Right cardiac atrium (tissue), 5 donors: ENCODE data around the gene CCSER1. TPM values are rescaled to one million over a fixed set of nuclear protein-coding genes. Genes with fewer than 3 reads are reported as not detected.

Experiments
- ATAC-seq, 2 donors: fragments of 200-7000 bp; cut with Tn5 transposase; one replicate each; pipeline versions ENCODE4 v1.8.0 to v1.9.1; 2020; ENCODE audit warnings: moderate library complexity in 2 of 2, mild to moderate bottlenecking in 1 of 2
- DNase-seq, 3 donors: peaks; one replicate each; pipeline ENCODE4 v3.0.0-alpha.2; 2020
- H3K27ac ChIP-seq: one replicate; pipeline ENCODE4 v1.5.1; 2013; ENCODE audit warnings: mild to moderate bottlenecking, low read length, control low read depth, moderate library complexity
- H3K27me3 ChIP-seq: one replicate; pipeline ENCODE4 v1.6.1; 2013; ENCODE audit not compliant: control insufficient read depth, insufficient read depth
- H3K4me1 ChIP-seq: one replicate; pipeline ENCODE4 v1.6.1; 2013; ENCODE audit warnings: low read length; ENCODE audit not compliant: control insufficient read depth, insufficient read depth
- H3K4me3 ChIP-seq: one replicate; pipeline ENCODE4 v1.5.1; 2013; ENCODE audit warnings: low read length, control low read depth
- H3K9me3 ChIP-seq: one replicate; pipeline ENCODE4 v1.6.1; 2013; ENCODE audit warnings: low read length; ENCODE audit not compliant: control insufficient read depth
- WGBS: extraction: QIAGEN DNeasy Blood & Tissue Kit; methylation state at CpG from one replicate; pipeline ENCODE4 v1.1.7; 2013; 5-methylcytosine and 5-hydroxymethylcytosine counted together
- intact Hi-C, 4 donors: fragments of 100-400 bp; cut with DNase I; formaldehyde crosslinking; loops; one replicate each; pipeline versions ENCODE4 v1.11.0 to v1.14.0; 2022 to 2023
- polyA plus RNA-seq: library from polyadenylated mRNA; stranded (reverse); fragments of 200-250 nt; gene quantifications from one replicate; pipeline ENCODE4 v1.2.3, GENCODE V29; 2013
- total RNA-seq, 4 donors: library from RNA; stranded (reverse); fragmentation: NEBNext Ultra II Directional; extraction: Animal tissue kit (Norgen Biotek cat#: 25700); gene quantifications; one replicate each; pipeline ENCODE4 v1.2.1, GENCODE V29; 2021
- donor health status: healthy with polysubstance abuse.
- donor health status: DM: no; HTN: yes; CAD: no.
- donor health status: DM: no; HTN: no; CAD: no.
- donor health status: DM: no; HTN: yes; CAD: no; lungs with severe emphysema.
- donor health status: DM: yes; HTN: yes; CAD: no.

The CCSER1 gene
- total and polyA plus RNA-seq, 5 donors = 2.7 to 12.9 (median 10.4) TPM

DNA sequence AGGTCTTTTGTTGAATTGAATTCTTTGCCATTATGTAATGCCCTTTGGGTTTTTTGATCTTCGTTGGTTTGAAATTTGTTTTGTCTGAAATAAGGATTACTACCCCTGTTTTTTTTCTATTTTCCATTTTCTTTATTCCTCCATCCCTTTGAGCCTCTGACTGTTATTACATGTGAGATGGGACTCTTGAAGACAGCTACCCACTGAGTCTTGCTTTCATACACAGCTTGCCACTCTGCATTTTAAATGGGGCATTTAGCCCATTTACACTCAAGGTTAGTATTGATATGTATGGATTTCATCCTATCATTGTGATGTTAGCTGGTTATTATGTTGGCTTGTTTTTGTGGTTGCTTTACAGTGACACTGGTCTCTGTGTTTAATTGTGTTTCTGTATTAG, 1440.4 kb downstream of the CCSER1 start:
- no peak overlapping the region for H3K27ac ChIP-seq
- H3K4me1 ChIP-seq = no peaks in the 10 kb centered on the region
- H3K9me3 ChIP-seq = no peaks in the 10 kb centered on the region
- intact Hi-C loops = no loop called here
- no peak overlapping the region for H3K4me3 ChIP-seq
- WGBS = 44% methylated on average over 1 of the region's 1 CpG
- no peak for ATAC-seq
- H3K27me3 ChIP-seq = no peaks in the 10 kb centered on the region
- no peak for DNase-seq

DNA sequence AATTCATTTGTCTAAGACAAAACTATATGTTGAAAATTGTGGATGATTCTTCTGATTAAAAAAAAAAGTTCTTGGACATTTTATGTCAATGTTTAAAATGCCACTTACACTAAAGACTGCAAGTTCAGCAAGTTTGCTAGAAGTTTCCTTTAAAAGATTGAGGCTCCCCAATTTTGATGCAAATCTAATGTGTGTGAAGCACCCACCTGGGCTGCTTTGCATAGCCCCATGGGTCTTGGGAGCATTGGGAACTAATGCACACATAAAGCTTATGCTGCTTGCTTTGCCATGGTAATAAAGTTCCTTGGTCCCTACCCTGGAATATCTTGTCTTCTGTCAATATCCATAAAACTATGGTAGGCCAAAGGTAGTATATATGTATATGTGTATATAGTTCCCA, 1450.7 kb downstream of the CCSER1 start:
- no peak for ATAC-seq
- Histone ChIP-seq H3K27ac (no peak overlapping the region), H3K27me3 (no peaks in the 10 kb centered on the region), H3K9me3 (no peaks in the 10 kb centered on the region), H3K4me1 (no peaks in the 10 kb centered on the region), H3K4me3 (no peak overlapping the region)
- intact Hi-C loops = no loop called here
- DNase-seq = no peak

DNA sequence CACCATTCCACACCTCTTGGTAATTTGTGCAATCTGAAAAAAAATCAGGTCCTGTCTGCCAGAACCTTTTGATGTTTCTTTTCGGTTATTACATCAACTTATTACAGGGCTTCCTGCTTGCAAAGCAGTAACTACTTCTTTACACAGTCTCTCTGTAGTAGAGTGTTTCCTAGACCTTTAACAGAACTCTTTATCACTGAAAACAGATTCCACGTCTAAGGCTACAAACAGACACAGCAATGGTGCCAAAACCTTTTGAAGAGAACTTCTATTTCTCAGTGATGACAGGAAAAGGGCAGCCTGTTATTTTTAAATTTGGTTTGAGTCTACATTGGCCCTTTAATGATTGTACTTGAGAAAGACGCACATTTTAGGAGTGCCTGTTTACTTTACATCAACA, 1463.1 kb downstream of the CCSER1 start:
- no peaks in the 10 kb centered on the region for H3K27me3 ChIP-seq
- ATAC-seq = no peak
- no peak overlapping the region for H3K27ac ChIP-seq
- no peak for DNase-seq
- intact Hi-C loops = no loop called here
- H3K9me3 ChIP-seq = no peaks in the 10 kb centered on the region
- 16% methylated on average over 3 of the region's 3 CpGs for WGBS
- no peaks in the 10 kb centered on the region for H3K4me1 ChIP-seq
- no peak overlapping the region for H3K4me3 ChIP-seq

DNA sequence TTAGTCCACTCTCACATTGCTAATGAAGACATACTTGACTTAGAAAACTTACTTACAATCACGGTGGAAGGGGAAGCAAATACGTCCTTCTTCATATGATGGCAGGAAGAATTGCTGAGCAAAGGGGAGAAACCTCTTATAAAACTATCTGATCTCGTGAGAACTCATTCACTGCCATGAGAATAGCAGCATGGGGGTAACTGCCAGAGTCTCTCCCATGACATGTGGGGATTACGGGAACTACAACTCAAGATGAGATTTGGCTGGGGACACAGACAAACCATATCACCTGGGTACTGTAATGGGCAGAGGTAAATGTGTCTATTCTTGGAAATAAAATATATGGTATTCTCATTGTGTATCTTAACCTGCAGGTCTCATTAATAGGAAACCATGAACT, 1464.9 kb downstream of the CCSER1 start:
- ATAC-seq (no peak), DNase-seq (no peak)
- 82% methylated on average over 4 of the region's 4 CpGs for WGBS
- Histone ChIP-seq H3K9me3 (no peaks in the 10 kb centered on the region), H3K27ac (no peak overlapping the region), H3K27me3 (no peaks in the 10 kb centered on the region), H3K4me1 (no peaks in the 10 kb centered on the region), H3K4me3 (no peak overlapping the region)
- intact Hi-C loops = no loop called here

DNA sequence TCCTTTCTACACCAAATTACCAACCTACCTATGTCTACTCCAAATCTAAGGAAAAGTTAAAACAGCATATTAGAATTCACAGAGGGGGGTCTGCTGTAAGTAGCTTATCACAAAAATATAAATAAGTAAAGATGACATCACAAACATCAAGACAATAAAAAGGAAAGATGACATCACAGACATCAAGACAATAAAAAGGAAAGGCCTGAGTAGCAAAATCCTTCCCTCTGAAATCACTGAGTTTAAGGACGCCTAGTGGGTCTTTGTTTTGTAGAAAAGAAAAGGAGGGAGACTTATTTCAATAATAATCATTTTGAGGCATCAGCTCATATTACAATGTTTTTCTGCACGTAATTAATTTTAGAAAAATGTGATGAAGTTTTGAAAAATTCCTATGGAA, 1469.5 kb downstream of the CCSER1 start:
- Histone ChIP-seq H3K4me3 (no peak overlapping the region), H3K9me3 (no peaks in the 10 kb centered on the region), H3K27ac (no peak overlapping the region), H3K4me1 (no peaks in the 10 kb centered on the region), H3K27me3 (no peaks in the 10 kb centered on the region)
- intact Hi-C loops = no loop called here
- 32% methylated on average over 2 of the region's 2 CpGs for WGBS
- ATAC-seq (no peak), DNase-seq (no peak)

DNA sequence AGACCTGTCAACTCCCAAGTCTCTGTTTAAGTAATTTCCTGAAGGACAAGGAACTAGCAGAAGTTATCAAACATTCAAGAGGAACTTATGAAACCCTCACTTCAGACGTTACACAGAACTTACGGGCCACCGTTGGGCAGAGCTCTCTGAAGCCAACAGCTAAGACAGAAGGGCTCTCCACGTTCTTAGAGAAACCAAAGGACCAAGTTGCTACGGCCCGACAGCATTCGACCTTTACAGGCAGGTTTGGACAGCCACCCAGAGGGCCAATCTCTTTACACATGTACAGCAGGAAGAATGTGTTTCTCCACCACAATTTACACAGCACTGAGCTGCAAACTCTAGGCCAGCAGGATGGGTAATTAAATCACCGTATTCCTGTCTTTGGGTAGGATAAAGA, 1471.5 kb downstream of the CCSER1 start:
- ATAC-seq = no peak
- Histone ChIP-seq H3K9me3 (no peaks in the 10 kb centered on the region), H3K27me3 (no peaks in the 10 kb centered on the region), H3K4me3 (no peak overlapping the region), H3K27ac (no peak overlapping the region), H3K4me1 (no peaks in the 10 kb centered on the region)
- peak in 1 of 3 donors; percentile 16 for DNase-seq
- 83% methylated on average over 8 of the region's 8 CpGs for WGBS
- intact Hi-C loops = no loop called here

DNA sequence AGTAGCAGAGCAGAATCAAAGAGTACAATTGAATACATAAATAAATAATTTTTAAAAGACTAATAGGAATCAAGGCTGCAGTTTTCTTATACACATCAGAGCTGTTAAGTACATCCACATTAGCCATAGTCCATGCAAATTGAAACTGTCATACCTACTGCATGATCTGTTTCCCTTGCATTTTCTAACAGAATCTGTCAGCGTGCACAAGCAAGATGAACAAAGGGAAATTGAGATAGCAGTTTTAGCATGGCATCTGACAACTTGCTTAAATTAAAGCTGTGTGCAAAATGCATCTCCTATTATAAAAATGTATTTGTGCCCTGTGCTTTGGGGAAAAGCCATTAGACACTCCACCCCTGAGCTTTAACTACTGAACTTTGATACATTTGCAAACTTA, 1473.1 kb downstream of the CCSER1 start:
- Histone ChIP-seq H3K27ac (no peak overlapping the region), H3K4me3 (no peak overlapping the region), H3K27me3 (no peaks in the 10 kb centered on the region), H3K4me1 (no peaks in the 10 kb centered on the region), H3K9me3 (no peaks in the 10 kb centered on the region)
- ATAC-seq = no peak
- no peak for DNase-seq
- 73% methylated on average over 1 of the region's 1 CpG for WGBS
- intact Hi-C loops = no loop called here

DNA sequence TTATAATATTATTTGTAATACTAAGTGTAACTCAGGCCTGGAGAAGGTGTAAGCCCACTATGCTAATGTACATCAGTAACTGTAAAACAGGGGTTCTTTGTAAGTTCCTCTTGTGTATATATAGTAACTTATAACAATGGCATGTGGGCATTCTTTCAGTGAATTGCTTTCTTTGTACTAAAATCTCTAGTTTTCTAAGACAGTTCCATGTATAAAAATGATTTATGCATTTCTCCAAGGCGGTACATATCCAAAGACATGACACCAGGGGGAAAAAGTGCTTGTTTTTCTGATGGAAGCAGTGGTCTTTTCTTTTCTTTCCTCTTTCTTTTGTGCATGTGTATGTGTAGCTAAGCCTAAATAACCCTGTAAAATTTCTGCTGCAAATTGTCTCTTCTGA, 1474.2 kb downstream of the CCSER1 start:
- Histone ChIP-seq H3K4me3 (no peak overlapping the region), H3K4me1 (no peaks in the 10 kb centered on the region), H3K9me3 (no peaks in the 10 kb centered on the region), H3K27me3 (no peaks in the 10 kb centered on the region), H3K27ac (no peak overlapping the region)
- 67% methylated on average over 1 of the region's 1 CpG for WGBS
- ATAC-seq (no peak), DNase-seq (no peak)
- intact Hi-C loops = no loop called here

DNA sequence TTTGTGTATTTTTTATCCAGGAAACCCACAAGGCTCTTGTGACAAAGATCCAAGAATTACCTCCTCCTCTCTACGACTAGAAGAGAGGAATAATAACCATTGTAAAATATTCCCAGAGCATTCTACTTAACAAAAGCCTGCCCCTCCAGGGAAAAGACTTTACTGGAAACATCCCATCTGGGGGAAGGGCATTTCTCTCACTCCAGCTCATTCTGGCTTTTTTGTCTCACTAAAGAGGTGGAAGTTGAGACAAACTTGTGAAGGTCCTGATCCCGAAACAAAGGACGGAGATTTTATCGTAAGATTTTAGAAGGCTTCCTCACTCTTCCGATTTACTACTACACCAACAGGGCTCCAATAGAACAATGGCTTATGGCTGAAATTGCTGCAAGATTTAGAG, 1484.6 kb downstream of the CCSER1 start:
- DNase-seq (no peak), ATAC-seq (no peak)
- no peak overlapping the region for H3K27ac ChIP-seq
- H3K27me3 ChIP-seq = no peaks in the 10 kb centered on the region
- intact Hi-C loops = no loop called here
- H3K4me3 ChIP-seq = no peak overlapping the region
- H3K4me1 ChIP-seq = no peaks in the 10 kb centered on the region
- 76% methylated on average over 5 of the region's 5 CpGs for WGBS
- H3K9me3 ChIP-seq = no peaks in the 10 kb centered on the region

DNA sequence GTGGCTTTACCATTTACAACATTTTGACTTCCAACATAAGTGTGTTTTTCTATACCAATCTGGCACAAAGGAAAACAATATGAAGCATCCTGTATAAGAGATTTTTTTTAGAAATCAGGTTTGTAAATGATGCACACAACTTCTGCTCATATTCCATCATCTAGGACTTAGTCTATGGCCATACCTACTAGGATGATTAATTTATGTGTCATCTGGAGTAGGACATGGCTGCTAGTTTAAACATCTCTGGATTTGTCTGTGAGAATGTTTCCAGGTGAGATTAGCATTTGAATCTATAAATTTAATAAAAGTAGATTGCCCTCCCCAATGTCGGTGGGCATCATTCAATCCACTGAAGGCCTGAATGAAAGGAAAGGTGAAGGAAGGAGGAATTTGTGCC, 1493.8 kb downstream of the CCSER1 start:
- Histone ChIP-seq H3K27me3 (no peaks in the 10 kb centered on the region), H3K4me1 (no peaks in the 10 kb centered on the region), H3K27ac (no peak overlapping the region), H3K4me3 (no peak overlapping the region), H3K9me3 (no peaks in the 10 kb centered on the region)
- no peak for DNase-seq
- WGBS = 95% methylated on average over 1 of the region's 1 CpG
- intact Hi-C loops = no loop called here
- no peak for ATAC-seq

DNA sequence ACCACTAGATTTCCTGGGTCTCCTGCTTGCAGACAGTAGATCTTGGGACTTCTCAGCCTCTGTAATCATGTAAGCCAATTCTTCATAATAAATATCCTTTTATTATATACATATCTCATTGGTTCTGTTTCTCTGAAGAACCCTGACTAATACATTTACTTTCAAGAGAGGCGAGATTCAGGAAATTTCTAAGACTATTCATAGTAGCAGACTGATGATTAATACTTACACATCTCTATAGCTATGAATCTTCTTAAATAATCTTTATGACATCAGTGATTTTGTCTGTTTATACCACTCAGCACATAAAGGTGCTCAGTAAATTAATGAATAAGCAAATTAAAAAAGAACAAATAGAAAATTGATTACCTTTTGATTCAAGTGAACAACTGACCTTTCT, 1494.3 kb downstream of the CCSER1 start:
- intact Hi-C loops = no loop called here
- Histone ChIP-seq H3K27ac (no peak overlapping the region), H3K4me3 (no peak overlapping the region), H3K4me1 (no peaks in the 10 kb centered on the region), H3K9me3 (no peaks in the 10 kb centered on the region), H3K27me3 (no peaks in the 10 kb centered on the region)
- DNase-seq = no peak
- 89% methylated on average over 1 of the region's 1 CpG for WGBS
- no peak for ATAC-seq

DNA sequence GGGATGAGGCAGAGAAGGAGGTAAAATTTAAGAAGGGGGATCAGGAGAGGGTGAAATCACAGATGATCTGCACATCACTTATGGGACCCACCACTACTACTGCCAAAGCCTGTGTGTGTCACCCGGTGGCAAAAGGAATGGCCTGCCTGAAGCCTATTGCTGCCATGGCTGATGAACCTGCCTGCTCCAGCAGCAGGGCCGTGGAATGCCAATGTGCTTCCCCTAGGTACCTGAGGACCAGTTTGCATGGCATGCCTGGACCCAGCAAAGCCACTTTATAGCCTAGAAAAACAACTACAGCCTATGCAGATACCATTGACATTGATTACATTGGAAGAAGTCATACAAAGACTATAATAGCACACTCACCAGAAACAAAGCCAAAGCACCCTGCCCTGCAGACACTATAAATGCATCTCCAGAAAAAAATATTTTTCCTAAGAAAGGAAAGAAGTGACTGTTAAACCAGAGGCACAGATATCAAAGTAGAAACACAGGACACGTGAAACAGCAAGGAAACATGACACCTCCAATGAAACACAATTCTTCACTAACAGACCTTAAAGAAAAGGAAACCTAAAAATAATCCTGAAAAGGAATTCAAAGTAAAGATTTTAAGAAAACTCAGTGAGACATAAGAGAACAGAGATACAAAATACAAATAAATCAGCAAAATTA, 1495.9 kb downstream of the CCSER1 start:
- peak in 2 of 3 donors; percentile 7 to 20 for DNase-seq
- 66% methylated on average over 3 of the region's 3 CpGs for WGBS
- H3K27me3 ChIP-seq = no peaks in the 10 kb centered on the region

More for the DNA sequence above, 1495.9 kb downstream of the CCSER1 start:
- no peak for ATAC-seq
- intact Hi-C loops = no loop called here
- no peaks in the 10 kb centered on the region for H3K9me3 ChIP-seq
- no peak overlapping the region for H3K27ac ChIP-seq
- H3K4me1 ChIP-seq = no peaks in the 10 kb centered on the region
- no peak overlapping the region for H3K4me3 ChIP-seq
